HG03442 (cell line): ENCODE results near the gene CFDP1.

Experiments
- ATAC-seq: cut with Tn5 transposase; IDR thresholded peaks from one replicate; pipeline ENCODE4 v1.9.1; 2021; ENCODE audit warnings: mild to moderate bottlenecking, moderate library complexity; ENCODE audit not compliant: unreplicated experiment

Gene CFDP1

GRCh38 chr16:75326333-75326732, 107.0 kb downstream of the CFDP1 start:
- no peak for ATAC-seq

- no peak for ATAC-seq
These were observed 109.4 kb downstream of the CFDP1 start for GRCh38 chr16:75323933-75324332.

GRCh38 chr16:75323198-75323597, 110.1 kb downstream of the CFDP1 start:
- ATAC-seq: no peak

GRCh38 chr16:75322740-75323139, 110.6 kb downstream of the CFDP1 start:
- ATAC-seq: no peak

GRCh38 chr16:75320435-75320834, 112.9 kb downstream of the CFDP1 start:
- no peak for ATAC-seq

- ATAC-seq: peak; percentile 74
These were observed 113.5 kb downstream of the CFDP1 start for GRCh38 chr16:75319513-75320411.

GRCh38 chr16:75318737-75319136, 114.6 kb downstream of the CFDP1 start:
- ATAC-seq: peak; percentile 28

GRCh38 chr16:75317532-75317931, 115.8 kb downstream of the CFDP1 start:
- ATAC-seq: no peak

- ATAC-seq: no peak
These were observed 116.2 kb downstream of the CFDP1 start for GRCh38 chr16:75317101-75317522.

GRCh38 chr16:75315539-75316306, 117.6 kb downstream of the CFDP1 start:
- no peak for ATAC-seq

GRCh38 chr16:75312875-75313274, 120.4 kb downstream of the CFDP1 start:
- ATAC-seq: no peak

- ATAC-seq: no peak
These were observed 121.8 kb downstream of the CFDP1 start for GRCh38 chr16:75311383-75311938.

GRCh38 chr16:75310541-75310940, 122.8 kb downstream of the CFDP1 start:
- ATAC-seq: no peak

- no peak for ATAC-seq
These were observed 123.3 kb downstream of the CFDP1 start for GRCh38 chr16:75309899-75310430.

GRCh38 chr16:75309156-75309555, 124.1 kb downstream of the CFDP1 start:
- ATAC-seq: no peak

GRCh38 chr16:75308011-75308410, 125.3 kb downstream of the CFDP1 start:
- no peak for ATAC-seq

- no peak for ATAC-seq
These were observed 125.8 kb downstream of the CFDP1 start for GRCh38 chr16:75307506-75307905.

GRCh38 chr16:75306099-75306762, 127.1 kb downstream of the CFDP1 start:
- ATAC-seq: no peak

- ATAC-seq: peak; percentile 92
These were observed 127.8 kb downstream of the CFDP1 start for GRCh38 chr16:75305364-75306098.
